ENCODE results near the gene HIVEP3.

Gene HIVEP3

GRCh38 chr1:41486053-41486370 lies 432.7 kb downstream of the HIVEP3 start:
- Histone ChIP-seq H3K27ac (ENCODE audit: low read depth, low read length, severe bottlenecking) (peak overlapping the region; percentile 96), H3K4me1 (ENCODE audit: control insufficient read depth, insufficient read depth, low read length, poor library complexity, severe bottlenecking) (peaks cover 71% of the 10 kb centered on the region), H3K9me3 (ENCODE audit: control insufficient read depth, low read length) (no peaks in the 10 kb centered on the region), H3K36me3 (ENCODE audit: control insufficient read depth, insufficient read depth, low read length) (no peaks in the 10 kb centered on the region), H3K4me3 (ENCODE audit: extremely low read depth, insufficient read depth, low read length, poor library complexity, severe bottlenecking) (no peak overlapping the region)
- whole genome bisulfite sequencing, 2 experiments (ENCODE audit: insufficient coverage in 2 of 2): 48 to 51% methylated on average over 4 of the region's 4 CpGs

GRCh38 chr1:41485605-41486004 lies 433.1 kb downstream of the HIVEP3 start:
- WGBS, 2 experiments (ENCODE audit: insufficient coverage in 2 of 2): 26 to 29% methylated on average over 3 to 4 of the region's 5 CpGs
- H3K4me1 ChIP-seq (ENCODE audit: control insufficient read depth, insufficient read depth, low read length, poor library complexity, severe bottlenecking): peaks cover 71% of the 10 kb centered on the region
- peak overlapping the region; percentile 96 for H3K27ac ChIP-seq (ENCODE audit: low read depth, low read length, severe bottlenecking)
- H3K36me3 ChIP-seq (ENCODE audit: control insufficient read depth, insufficient read depth, low read length): no peaks in the 10 kb centered on the region
- no peaks in the 10 kb centered on the region for H3K9me3 ChIP-seq (ENCODE audit: control insufficient read depth, low read length)
- H3K4me3 ChIP-seq (ENCODE audit: extremely low read depth, insufficient read depth, low read length, poor library complexity, severe bottlenecking): no peak overlapping the region

- WGBS, 2 experiments (ENCODE audit: insufficient coverage in 2 of 2): 94 to 96% methylated on average over 13 to 20 of the region's 27 CpGs
- no peak within 1 kb of the TSS for H3K4me3 ChIP-seq (ENCODE audit: extremely low read depth, insufficient read depth, low read length, poor library complexity, severe bottlenecking)
- peaks cover 71% of the 10 kb centered on the region for H3K4me1 ChIP-seq (ENCODE audit: control insufficient read depth, insufficient read depth, low read length, poor library complexity, severe bottlenecking)
- H3K9me3 ChIP-seq (ENCODE audit: control insufficient read depth, low read length): no peaks in the 10 kb centered on the region
- no peaks in the 10 kb centered on the region for H3K36me3 ChIP-seq (ENCODE audit: control insufficient read depth, insufficient read depth, low read length)
- H3K27ac ChIP-seq (ENCODE audit: low read depth, low read length, severe bottlenecking): peak within 1 kb of the TSS; percentile 96
Measured at GRCh38 chr1:41484402-41485241, 434.1 kb downstream of the HIVEP3 start, which contains the start of gene EDN2. Gene EDN2, minus strand, starts transcription at chr1:41484683. Its CDS starts 82 bp downstream, at chr1:41484601.

DNA sequence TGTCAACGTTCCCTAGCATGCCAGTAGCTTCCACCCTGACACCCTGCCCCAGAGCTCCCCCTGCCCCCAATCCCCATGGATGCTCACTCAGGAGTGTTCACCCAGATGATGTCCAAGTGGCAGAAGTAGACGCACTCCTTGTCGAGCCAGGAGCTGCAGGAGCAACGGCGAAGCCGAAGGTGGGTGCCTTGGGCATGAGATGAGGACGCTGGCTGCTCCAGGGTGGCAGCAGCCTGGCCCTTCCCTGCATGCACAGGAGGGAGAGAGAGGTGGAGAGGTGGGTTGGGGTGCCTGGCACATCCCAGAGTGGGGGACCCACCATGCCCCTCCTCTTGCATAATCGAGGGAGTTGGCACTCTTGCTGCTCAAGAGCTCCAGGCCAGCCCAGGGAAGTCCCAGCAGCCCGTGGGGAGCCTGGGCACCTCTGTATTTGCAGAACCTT lies 434.7 kb downstream of the HIVEP3 start:
- H3K9me3 ChIP-seq (ENCODE audit: control insufficient read depth, low read length): no peaks in the 10 kb centered on the region
- no peak overlapping the region for H3K27ac ChIP-seq (ENCODE audit: low read depth, low read length, severe bottlenecking)
- no peak overlapping the region for H3K4me3 ChIP-seq (ENCODE audit: extremely low read depth, insufficient read depth, low read length, poor library complexity, severe bottlenecking)
- H3K4me1 ChIP-seq (ENCODE audit: control insufficient read depth, insufficient read depth, low read length, poor library complexity, severe bottlenecking): peaks cover 76% of the 10 kb centered on the region
- H3K36me3 ChIP-seq (ENCODE audit: control insufficient read depth, insufficient read depth, low read length): no peaks in the 10 kb centered on the region
- WGBS, 2 experiments (ENCODE audit: insufficient coverage in 2 of 2): 81 to 85% methylated on average over 7 to 9 of the region's 9 CpGs

DNA sequence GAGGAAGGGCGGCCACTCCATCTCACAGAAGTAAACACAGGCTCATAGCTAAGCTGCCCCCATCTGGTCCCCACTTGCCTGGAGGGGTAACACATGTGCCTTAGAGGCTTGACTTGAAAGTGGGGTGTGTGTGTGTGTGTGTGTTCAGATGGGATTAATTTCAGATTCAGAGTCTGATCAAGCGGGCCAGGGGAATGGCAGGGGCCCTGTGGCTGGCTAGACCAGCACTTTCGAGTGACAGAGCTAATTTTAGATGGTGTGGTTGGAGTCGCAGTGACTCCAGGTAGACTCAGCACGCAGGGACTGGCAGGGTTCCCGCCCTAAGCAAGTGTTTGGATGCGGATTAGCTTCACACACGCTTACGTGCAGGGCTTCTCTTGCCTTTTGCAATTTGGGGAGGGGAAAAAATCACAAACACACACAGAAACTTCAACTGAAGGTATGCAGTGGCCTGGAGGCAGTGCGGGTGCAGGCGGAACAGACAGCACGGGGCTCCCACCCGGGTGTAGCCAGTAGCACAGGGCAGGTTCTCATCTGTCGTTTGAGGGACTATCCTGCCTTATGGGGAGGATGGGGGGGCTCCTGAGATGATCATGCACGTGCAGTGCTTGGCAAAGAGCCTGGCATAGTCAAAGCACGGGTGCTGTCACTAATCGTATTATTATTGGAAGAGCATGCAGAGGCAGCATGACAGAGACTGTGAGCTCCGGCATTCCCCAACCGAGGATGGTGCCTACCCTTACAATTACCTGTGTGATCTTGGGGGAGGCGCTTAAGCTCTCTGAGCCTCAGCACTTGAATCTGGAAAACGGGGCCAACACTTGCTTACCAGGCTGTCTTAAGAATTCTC lies 435.5 kb downstream of the HIVEP3 start:
- H3K4me1 ChIP-seq (ENCODE audit: control insufficient read depth, insufficient read depth, low read length, poor library complexity, severe bottlenecking): peaks cover 72% of the 10 kb centered on the region
- no peak overlapping the region for H3K27ac ChIP-seq (ENCODE audit: low read depth, low read length, severe bottlenecking)
- no peaks in the 10 kb centered on the region for H3K9me3 ChIP-seq (ENCODE audit: control insufficient read depth, low read length)
- H3K4me3 ChIP-seq (ENCODE audit: extremely low read depth, insufficient read depth, low read length, poor library complexity, severe bottlenecking): no peak overlapping the region
- H3K36me3 ChIP-seq (ENCODE audit: control insufficient read depth, insufficient read depth, low read length): no peaks in the 10 kb centered on the region
- WGBS, 2 experiments (ENCODE audit: insufficient coverage in 2 of 2): 88 to 89% methylated on average over 18 to 19 of the region's 21 CpGs

GRCh38 chr1:41482001-41482765 lies 436.5 kb downstream of the HIVEP3 start:
- no peaks in the 10 kb centered on the region for H3K9me3 ChIP-seq (ENCODE audit: control insufficient read depth, low read length)
- no peak overlapping the region for H3K27ac ChIP-seq (ENCODE audit: low read depth, low read length, severe bottlenecking)
- no peaks in the 10 kb centered on the region for H3K36me3 ChIP-seq (ENCODE audit: control insufficient read depth, insufficient read depth, low read length)
- H3K4me1 ChIP-seq (ENCODE audit: control insufficient read depth, insufficient read depth, low read length, poor library complexity, severe bottlenecking): peaks cover 64% of the 10 kb centered on the region
- no peak overlapping the region for H3K4me3 ChIP-seq (ENCODE audit: extremely low read depth, insufficient read depth, low read length, poor library complexity, severe bottlenecking)
- WGBS, 2 experiments (ENCODE audit: insufficient coverage in 2 of 2): 95 to 96% methylated on average over 10 to 17 of the region's 18 CpGs

DNA sequence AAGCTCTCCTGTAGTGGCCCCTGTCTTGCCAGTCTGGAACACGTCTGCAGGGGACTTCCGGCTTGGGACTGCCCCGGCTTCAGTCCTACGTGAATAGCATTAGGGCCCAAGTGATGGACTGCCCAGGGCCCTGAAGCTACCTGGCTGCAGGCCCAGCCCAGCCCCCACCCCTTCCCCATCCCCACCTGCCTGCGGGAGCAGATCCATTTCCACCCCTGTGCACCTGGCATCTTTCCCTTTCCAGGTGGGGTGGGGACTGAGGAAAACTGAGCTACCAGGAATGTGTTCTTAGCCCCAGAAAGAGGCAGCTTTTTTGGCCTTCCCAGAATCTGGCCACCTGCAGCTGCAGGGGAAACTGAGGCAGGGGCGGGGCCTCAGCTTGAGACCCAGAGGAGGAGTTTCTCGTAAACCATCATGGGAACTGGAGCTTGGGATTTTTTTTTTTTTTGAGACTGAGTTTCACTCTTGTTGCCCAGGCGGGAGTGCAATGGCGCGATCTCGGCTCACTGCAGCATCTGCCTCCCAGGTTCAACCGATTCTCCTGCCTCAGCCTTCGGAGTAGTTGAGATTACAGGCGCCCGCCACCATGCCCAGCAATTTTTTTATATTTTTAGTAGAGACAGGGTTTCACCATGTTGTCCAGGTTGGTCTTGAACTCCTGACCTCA lies 437.5 kb downstream of the HIVEP3 start:
- H3K4me3 ChIP-seq (ENCODE audit: extremely low read depth, insufficient read depth, low read length, poor library complexity, severe bottlenecking): no peak overlapping the region
- peaks cover 61% of the 10 kb centered on the region for H3K4me1 ChIP-seq (ENCODE audit: control insufficient read depth, insufficient read depth, low read length, poor library complexity, severe bottlenecking)
- 90 to 95% methylated on average over 11 to 13 of the region's 15 CpGs for WGBS, 2 experiments (ENCODE audit: insufficient coverage in 2 of 2)
- no peaks in the 10 kb centered on the region for H3K9me3 ChIP-seq (ENCODE audit: control insufficient read depth, low read length)
- H3K27ac ChIP-seq (ENCODE audit: low read depth, low read length, severe bottlenecking): no peak overlapping the region
- H3K36me3 ChIP-seq (ENCODE audit: control insufficient read depth, insufficient read depth, low read length): no peaks in the 10 kb centered on the region

DNA sequence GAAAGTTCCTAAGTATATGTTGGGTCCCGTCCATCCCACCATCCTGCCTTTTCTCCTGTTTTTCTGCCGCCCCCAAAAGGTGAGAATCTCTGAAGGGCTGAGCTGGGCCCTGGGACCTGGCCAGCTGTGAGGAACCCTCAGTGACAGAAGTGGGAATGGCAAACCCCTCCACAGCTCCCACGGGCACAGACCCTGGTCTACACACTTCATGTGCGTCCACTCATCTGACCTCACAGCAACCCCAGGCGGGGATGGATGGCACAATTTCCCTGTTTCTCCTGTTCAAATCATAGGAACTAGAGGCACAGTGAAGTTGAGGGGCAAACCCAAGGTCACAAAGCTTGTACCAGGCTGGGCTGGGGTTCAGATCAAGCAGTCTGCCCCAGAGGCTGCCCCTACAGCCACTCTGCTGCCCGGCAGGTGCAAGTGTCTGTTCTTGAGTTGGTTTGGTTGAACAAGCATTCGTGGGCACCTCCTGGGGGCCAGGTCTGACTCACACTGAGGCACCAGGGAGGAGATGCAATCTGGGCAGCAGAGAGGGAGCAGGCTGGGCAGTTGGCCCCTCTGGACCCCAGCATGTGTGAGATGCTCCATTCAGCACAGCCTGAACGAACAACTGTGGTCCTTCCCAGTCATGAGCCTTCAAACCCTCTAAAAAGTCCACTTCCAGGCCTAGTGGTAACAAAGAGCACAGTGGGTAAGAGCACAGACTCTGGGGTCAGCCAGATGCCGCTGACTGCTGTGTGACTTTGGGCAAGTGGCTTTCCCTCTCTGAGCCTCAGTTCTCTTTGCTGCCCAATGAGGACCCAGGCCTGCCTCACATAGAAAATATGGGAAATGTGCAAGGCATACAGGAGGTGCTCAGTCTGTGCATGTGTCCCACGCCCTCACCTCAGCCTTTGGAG lies 438.3 kb downstream of the HIVEP3 start:
- Histone ChIP-seq H3K36me3 (ENCODE audit: control insufficient read depth, insufficient read depth, low read length) (no peaks in the 10 kb centered on the region), H3K27ac (ENCODE audit: low read depth, low read length, severe bottlenecking) (no peak overlapping the region), H3K4me1 (ENCODE audit: control insufficient read depth, insufficient read depth, low read length, poor library complexity, severe bottlenecking) (peaks cover 61% of the 10 kb centered on the region), H3K9me3 (ENCODE audit: control insufficient read depth, low read length) (no peaks in the 10 kb centered on the region), H3K4me3 (ENCODE audit: extremely low read depth, insufficient read depth, low read length, poor library complexity, severe bottlenecking) (no peak overlapping the region)
- 90 to 94% methylated on average over 7 to 9 of the region's 10 CpGs for WGBS, 2 experiments (ENCODE audit: insufficient coverage in 2 of 2)

- Histone ChIP-seq H3K36me3 (ENCODE audit: control insufficient read depth, insufficient read depth, low read length) (no peaks in the 10 kb centered on the region), H3K9me3 (ENCODE audit: control insufficient read depth, low read length) (no peaks in the 10 kb centered on the region), H3K4me3 (ENCODE audit: extremely low read depth, insufficient read depth, low read length, poor library complexity, severe bottlenecking) (no peak overlapping the region), H3K4me1 (ENCODE audit: control insufficient read depth, insufficient read depth, low read length, poor library complexity, severe bottlenecking) (peaks cover 61% of the 10 kb centered on the region), H3K27ac (ENCODE audit: low read depth, low read length, severe bottlenecking) (no peak overlapping the region)
- WGBS, 2 experiments (ENCODE audit: insufficient coverage in 2 of 2): 82 to 96% methylated on average over 3 of the region's 3 CpGs
Measured at GRCh38 chr1:41479808-41480160, 438.9 kb downstream of the HIVEP3 start.
